PC-3 (cell line): ENCODE data around the gene HMGA1. TPM values are rescaled to one million over a fixed set of nuclear protein-coding genes. Genes with fewer than 3 reads are reported as not detected.

Experiments
- ATAC-seq: fragments of 200-7000 bp; cut with Tn5 transposase; 2 replicates; pipeline ENCODE4 v1.9.1; 2020; ENCODE audit warnings: mild to moderate bottlenecking, moderate library complexity
- BruUV-seq: library from RNA; stranded (reverse); fragments of 400-500 nt; replicated peaks from 2 replicates; lab custom pipeline; 2021; lab: Mats Ljungman, UMichigan
- CTCF ChIA-PET: fragments of 300-600 bp; sonication (Branson Sonifier 250); formaldehyde crosslinking; loops from one replicate; lab custom pipeline; 2022; ENCODE audit warnings: antibody characterized with exemption; lab: Charles Lee
- POLR2A ChIA-PET: fragments of 300-600 bp; sonication (Branson Sonifier 250); formaldehyde crosslinking; loops from one replicate; lab custom pipeline; 2022; ENCODE audit warnings: antibody characterized with exemption; ENCODE audit not compliant: unreplicated experiment; lab: Charles Lee
- DNase-seq: peaks from one replicate; pipeline ENCODE4 v3.0.0-alpha.2; 2015
- H2AFZ ChIP-seq: fragments of 300-600 bp; sonication (generic); 2 replicates; pipeline ENCODE4 v1.6.0; 2016; ENCODE audit warnings: antibody characterized with exemption, low read length
- H3F3A ChIP-seq: fragments of 300-600 bp; sonication (generic); one replicate; pipeline ENCODE4 v1.6.0; 2017; ENCODE audit warnings: antibody characterized with exemption, low read length, control low read depth, mild to moderate bottlenecking; ENCODE audit not compliant: unreplicated experiment
- H3K27ac ChIP-seq: fragments of 300-600 bp; sonication (generic); 2 replicates; pipeline ENCODE4 v1.5.1; 2016; ENCODE audit warnings: mild to moderate bottlenecking, low read length
- H3K27me3 ChIP-seq: fragments of 300-600 bp; sonication (generic); 2 replicates; pipeline ENCODE4 v1.6.1; 2016; ENCODE audit warnings: low read length, mixed read lengths
- H3K36me3 ChIP-seq: fragments of 300-600 bp; sonication (generic); 2 replicates; pipeline ENCODE4 v1.6.1; 2016; ENCODE audit warnings: low read depth, mixed run types, low read length, mixed read lengths
- H3K4me1 ChIP-seq: fragments of 300-600 bp; sonication (generic); 2 replicates; pipeline ENCODE4 v1.5.1; 2016; ENCODE audit warnings: low read length; ENCODE audit not compliant: insufficient read depth
- H3K4me2 ChIP-seq: fragments of 300-600 bp; sonication (generic); 2 replicates; pipeline ENCODE4 v1.6.0; 2016; ENCODE audit warnings: low read length
- H3K4me3 ChIP-seq: fragments of 300-600 bp; sonication (generic); 2 replicates; pipeline ENCODE4 v1.5.1; 2016; ENCODE audit warnings: mild to moderate bottlenecking, low read length, mixed read lengths
- H3K79me2 ChIP-seq: fragments of 300-600 bp; sonication (generic); 2 replicates; pipeline ENCODE4 v1.6.1; 2017; ENCODE audit warnings: low read length, mixed read lengths
- H3K9ac ChIP-seq: fragments of 300-600 bp; sonication (generic); 2 replicates; pipeline ENCODE4 v1.6.0; 2016; ENCODE audit warnings: mild to moderate bottlenecking, low read length
- H3K9me2 ChIP-seq: fragments of 300-600 bp; sonication (generic); replicated peaks from 2 replicates; pipeline ENCODE4 v1.6.1; 2016; ENCODE audit warnings: mixed run types, low read length, mixed read lengths
- H3K9me3 ChIP-seq: fragments of 300-600 bp; sonication (generic); 2 replicates; pipeline ENCODE4 v1.6.1; 2016; ENCODE audit warnings: low read length, mixed read lengths
- H4K20me1 ChIP-seq: fragments of 300-600 bp; sonication (generic); 2 replicates; pipeline ENCODE4 v1.6.1; 2016; ENCODE audit warnings: low read length, mixed read lengths
- CTCF ChIP-seq: fragments of 300-600 bp; sonication (generic); conservative IDR thresholded peaks from 2 replicates; pipeline ENCODE4 v1.5.1; 2017; ENCODE audit warnings: antibody characterized with exemption, low read depth, mild to moderate bottlenecking, low read length
- EZH2 ChIP-seq: fragments of 300-600 bp; sonication (generic); IDR thresholded peaks from one replicate; pipeline ENCODE4 v1.6.1; 2017; ENCODE audit warnings: antibody characterized with exemption, mild to moderate bottlenecking, low read length; ENCODE audit not compliant: unreplicated experiment
- EZH2phosphoT487 ChIP-seq: fragments of 300-600 bp; sonication (generic); IDR thresholded peaks from 2 replicates; pipeline ENCODE4 v1.6.1; 2018; ENCODE audit warnings: mild to moderate bottlenecking, antibody characterized with exemption, low read length, borderline replicate concordance
- intact Hi-C: fragments of 100-400 bp; cut with micrococcal nuclease; formaldehyde crosslinking; loops from 2 replicates; pipeline ENCODE4 v1.9.0; 2023
- total RNA-seq: library from RNA; depleted of rRNA; stranded (reverse); fragments of >200 nt; gene quantifications from 2 replicates; pipeline ENCODE4 v1.2.3, GENCODE V29; 2014

The HMGA1 gene
- total RNA-seq, 1 experiment from 2014 or later: 1,115 TPM

- POLR2A ChIA-PET: no interaction called here
- Histone ChIP-seq H3K4me3 (peak overlapping the region; percentile 94), H3K4me1 (peaks cover 73% of the 10 kb centered on the region), H3K9me2 (no peaks in the 10 kb centered on the region), H3K4me2 (peak overlapping the region; percentile 99), H3K9me3 (no peaks in the 10 kb centered on the region), H3F3A (peaks cover 35% of the 10 kb centered on the region), H3K27ac (peak overlapping the region; percentile 75; the same call in 1 of the 2 replicates), H3K36me3 (peaks cover 51% of the 10 kb centered on the region), H4K20me1 (peaks cover 48% of the 10 kb centered on the region), H3K9ac (peak overlapping the region; percentile 95; the same call in 1 of the 2 replicates), H3K27me3 (no peaks in the 10 kb centered on the region), H2AFZ (no peak overlapping the region), H3K79me2 (peaks cover 57% of the 10 kb centered on the region)
- ATAC-seq (no peak), DNase-seq (no peak)
- intact Hi-C loops: no loop called here
- TF ChIP-seq CTCF: no peak
- TF ChIP-seq EZH2: no peak
- no peak for TF ChIP-seq EZH2phosphoT487
- no TSS peak for BruUV-seq
- CTCF ChIA-PET: no interaction called here
These were observed 2.8 kb downstream of the HMGA1 start for GRCh38 chr6:34239500-34239825.

GRCh38 chr6:34239893-34240292 lies 3.2 kb downstream of the HMGA1 start:
- ChIA-PET POLR2A (no interaction called here), CTCF (no interaction called here)
- ATAC-seq (no peak), DNase-seq (no peak)
- Histone ChIP-seq H3K4me1 (peaks cover 77% of the 10 kb centered on the region), H3K9ac (peak overlapping the region; percentile 2; the same call in 1 of the 2 replicates), H3K79me2 (peaks cover 57% of the 10 kb centered on the region), H3K27ac (0 out of 2 replicates have a peak overlapping the region, but pooled peaks have one; percentile 4), H4K20me1 (peaks cover 48% of the 10 kb centered on the region), H3K27me3 (no peaks in the 10 kb centered on the region), H3K4me3 (peak overlapping the region; percentile 94), H3F3A (peaks cover 35% of the 10 kb centered on the region), H3K4me2 (peak overlapping the region; percentile 99), H3K9me2 (no peaks in the 10 kb centered on the region), H3K9me3 (no peaks in the 10 kb centered on the region), H2AFZ (no peak overlapping the region), H3K36me3 (peaks cover 51% of the 10 kb centered on the region)
- intact Hi-C loops: no loop called here
- BruUV-seq: no TSS peak
- TF ChIP-seq EZH2phosphoT487: no peak
- no peak for TF ChIP-seq CTCF
- no peak for TF ChIP-seq EZH2

GRCh38 chr6:34240329-34241248 lies 3.9 kb downstream of the HMGA1 start:
- Histone ChIP-seq H3K4me3 (peak overlapping the region; percentile 94), H3K9me3 (no peaks in the 10 kb centered on the region), H2AFZ (no peak overlapping the region), H3K9ac (peak overlapping the region; percentile 2; the same call in 1 of the 2 replicates), H4K20me1 (peaks cover 48% of the 10 kb centered on the region), H3K27me3 (no peaks in the 10 kb centered on the region), H3K9me2 (no peaks in the 10 kb centered on the region), H3K27ac (no peak overlapping the region), H3K79me2 (peaks cover 57% of the 10 kb centered on the region), H3K4me1 (peaks cover 81% of the 10 kb centered on the region), H3K4me2 (peak overlapping the region; percentile 99), H3K36me3 (peaks cover 55% of the 10 kb centered on the region), H3F3A (peaks cover 35% of the 10 kb centered on the region)
- ChIA-PET CTCF (no interaction called here), POLR2A (no interaction called here)
- intact Hi-C loops: no loop called here
- TF ChIP-seq EZH2 (no peak), CTCF (no peak), EZH2phosphoT487 (no peak)
- ATAC-seq: no peak
- no peak for DNase-seq
- BruUV-seq: no TSS peak
